ENCODE results near the gene PRR15. TPM values are rescaled to one million over a fixed set of nuclear protein-coding genes. Genes with fewer than 3 reads are reported as not detected.
"Not testable (repeated sequence)": the region's sequence is repeated elsewhere in the genome, so short reads cannot be mapped to it uniquely, and the experiment has no call there.

Gene PRR15, protein sequence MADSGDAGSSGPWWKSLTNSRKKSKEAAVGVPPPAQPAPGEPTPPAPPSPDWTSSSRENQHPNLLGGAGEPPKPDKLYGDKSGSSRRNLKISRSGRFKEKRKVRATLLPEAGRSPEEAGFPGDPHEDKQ
- polyA plus RNA-seq (2013, experiment 1 of 2) = 0.18 TPM
- polyA plus RNA-seq (2013, experiment 2 of 2) = 0.25 TPM

DNA sequence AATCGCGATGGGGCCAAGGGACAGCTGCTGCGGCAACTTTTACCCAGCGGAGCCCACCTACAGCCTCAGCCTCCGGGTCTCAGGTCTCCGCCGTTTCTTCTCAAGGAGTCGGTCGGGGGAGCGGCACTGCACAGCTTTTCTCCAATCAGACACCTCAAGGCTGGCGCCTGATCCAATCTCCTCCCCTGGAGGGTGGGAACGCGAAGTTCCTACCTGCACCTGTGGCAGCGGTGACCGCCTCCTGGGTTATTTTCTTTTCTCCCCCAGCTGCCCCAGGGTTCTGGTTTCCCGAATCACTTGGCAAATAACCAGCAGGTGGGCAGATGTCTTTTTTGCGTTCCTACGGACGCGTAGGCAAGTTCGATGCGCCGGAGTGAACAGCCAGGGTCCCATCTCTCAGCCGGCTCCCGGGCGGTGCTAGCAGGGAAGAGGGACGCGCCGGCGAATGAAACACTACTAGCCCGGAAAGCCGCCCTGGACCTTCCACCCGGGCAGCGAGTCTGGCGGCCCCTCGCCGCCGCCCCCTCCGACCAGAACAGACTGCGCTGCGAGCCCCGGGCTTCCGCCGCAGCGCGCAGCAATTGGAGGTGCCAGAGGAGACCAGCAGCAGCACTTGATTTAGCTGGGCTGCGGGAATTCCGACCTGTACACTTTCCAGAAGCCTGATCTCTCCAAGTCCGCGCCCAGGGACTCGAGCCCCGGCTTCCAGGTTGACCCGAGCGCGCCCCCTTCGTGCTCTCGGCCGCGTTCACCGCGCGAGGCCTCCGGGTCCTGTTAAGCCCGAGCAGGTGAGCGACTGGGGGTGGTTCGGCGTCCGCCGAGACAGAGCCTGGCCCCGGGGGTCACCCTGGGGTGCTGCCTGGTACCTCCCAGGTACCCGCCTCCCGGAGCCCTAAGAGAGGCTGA, at the start of gene PRR15:
Gene PRR15 (plus strand): TSS at position 246 of the 906 bp plus-strand sequence. CDS start 2,495 bp downstream, outside the sequence.
- H3K27ac ChIP-seq (ENCODE audit: low read depth, low read length, severe bottlenecking) = no peak within 1 kb of the TSS
- H3K4me1 ChIP-seq (ENCODE audit: control insufficient read depth, insufficient read depth, low read length, poor library complexity, severe bottlenecking) = peaks cover 6% of the 10 kb centered on the region
- H3K9me3 ChIP-seq (ENCODE audit: control insufficient read depth, low read length) = no peaks in the 10 kb centered on the region
- peak within 1 kb of the TSS; percentile 47 for H3K4me3 ChIP-seq (ENCODE audit: extremely low read depth, insufficient read depth, low read length, poor library complexity, severe bottlenecking)
- H3K36me3 ChIP-seq (ENCODE audit: control insufficient read depth, insufficient read depth, low read length) = no peaks in the 10 kb centered on the region
- 0 to 1% methylated on average over 55 to 60 of the region's 72 CpGs for WGBS, 2 experiments (ENCODE audit: insufficient coverage in 2 of 2)

GRCh38 chr7:29516491-29516890, 47.1 kb upstream of the PRR15 start:
- H3K9me3 ChIP-seq (ENCODE audit: control insufficient read depth, low read length) = no peaks in the 10 kb centered on the region
- H3K27ac ChIP-seq (ENCODE audit: low read depth, low read length, severe bottlenecking) = no peak overlapping the region
- H3K4me1 ChIP-seq (ENCODE audit: control insufficient read depth, insufficient read depth, low read length, poor library complexity, severe bottlenecking) = no peaks in the 10 kb centered on the region
- WGBS, 2 experiments (ENCODE audit: insufficient coverage in 2 of 2) = 80% methylated on average over 1 of the region's 2 CpGs; no CpG with 5 or more reads in 1 of the 2 experiments
- H3K4me3 ChIP-seq (ENCODE audit: extremely low read depth, insufficient read depth, low read length, poor library complexity, severe bottlenecking) = no peak overlapping the region
- no peaks in the 10 kb centered on the region for H3K36me3 ChIP-seq (ENCODE audit: control insufficient read depth, insufficient read depth, low read length)

- no peaks in the 10 kb centered on the region for H3K9me3 ChIP-seq (ENCODE audit: control insufficient read depth, low read length)
- H3K27ac ChIP-seq (ENCODE audit: low read depth, low read length, severe bottlenecking) = no peak overlapping the region
- WGBS, 2 experiments (ENCODE audit: insufficient coverage in 2 of 2) = no CpG with 5 or more reads among the region's 1 CpG
- no peaks in the 10 kb centered on the region for H3K4me1 ChIP-seq (ENCODE audit: control insufficient read depth, insufficient read depth, low read length, poor library complexity, severe bottlenecking)
- H3K4me3 ChIP-seq (ENCODE audit: extremely low read depth, insufficient read depth, low read length, poor library complexity, severe bottlenecking) = no peak overlapping the region
- no peaks in the 10 kb centered on the region for H3K36me3 ChIP-seq (ENCODE audit: control insufficient read depth, insufficient read depth, low read length)
Measured at GRCh38 chr7:29518616-29519015, 45.0 kb upstream of the PRR15 start.

GRCh38 chr7:29523728-29524127, 39.9 kb upstream of the PRR15 start:
- Histone ChIP-seq H3K9me3 (ENCODE audit: control insufficient read depth, low read length) (no peaks in the 10 kb centered on the region), H3K4me1 (ENCODE audit: control insufficient read depth, insufficient read depth, low read length, poor library complexity, severe bottlenecking) (no peaks in the 10 kb centered on the region), H3K36me3 (ENCODE audit: control insufficient read depth, insufficient read depth, low read length) (no peaks in the 10 kb centered on the region), H3K27ac (ENCODE audit: low read depth, low read length, severe bottlenecking) (no peak overlapping the region), H3K4me3 (ENCODE audit: extremely low read depth, insufficient read depth, low read length, poor library complexity, severe bottlenecking) (no peak overlapping the region)
- WGBS, 2 experiments (ENCODE audit: insufficient coverage in 2 of 2) = 89% methylated on average over 1 of the region's 2 CpGs; no CpG with 5 or more reads in 1 of the 2 experiments

- H3K4me3 ChIP-seq (ENCODE audit: extremely low read depth, insufficient read depth, low read length, poor library complexity, severe bottlenecking) = no peak overlapping the region
Measured at GRCh38 chr7:29527505-29528108, 36.0 kb upstream of the PRR15 start.

GRCh38 chr7:29528526-29528925, 35.1 kb upstream of the PRR15 start:
- H3K36me3 ChIP-seq (ENCODE audit: control insufficient read depth, insufficient read depth, low read length); H3K4me3 ChIP-seq (ENCODE audit: extremely low read depth, insufficient read depth, low read length, poor library complexity, severe bottlenecking); H3K4me1 ChIP-seq (ENCODE audit: control insufficient read depth, insufficient read depth, low read length, poor library complexity, severe bottlenecking); H3K27ac ChIP-seq (ENCODE audit: low read depth, low read length, severe bottlenecking); H3K9me3 ChIP-seq (ENCODE audit: control insufficient read depth, low read length): not testable (repeated sequence)
- 68 to 70% methylated on average over 6 to 7 of the region's 7 CpGs for WGBS, 2 experiments (ENCODE audit: insufficient coverage in 2 of 2)

More at GRCh38 chr7:29527505-29528108, 36.0 kb upstream of the PRR15 start:
- H3K4me1 ChIP-seq (ENCODE audit: control insufficient read depth, insufficient read depth, low read length, poor library complexity, severe bottlenecking) = no peaks in the 10 kb centered on the region
- no peaks in the 10 kb centered on the region for H3K9me3 ChIP-seq (ENCODE audit: control insufficient read depth, low read length)
- H3K36me3 ChIP-seq (ENCODE audit: control insufficient read depth, insufficient read depth, low read length) = no peaks in the 10 kb centered on the region
- 86 to 89% methylated on average over 4 of the region's 4 CpGs for WGBS, 2 experiments (ENCODE audit: insufficient coverage in 2 of 2)
- H3K27ac ChIP-seq (ENCODE audit: low read depth, low read length, severe bottlenecking) = no peak overlapping the region

- Histone ChIP-seq H3K36me3 (ENCODE audit: control insufficient read depth, insufficient read depth, low read length) (no peaks in the 10 kb centered on the region), H3K4me1 (ENCODE audit: control insufficient read depth, insufficient read depth, low read length, poor library complexity, severe bottlenecking) (no peaks in the 10 kb centered on the region), H3K4me3 (ENCODE audit: extremely low read depth, insufficient read depth, low read length, poor library complexity, severe bottlenecking) (no peak overlapping the region), H3K27ac (ENCODE audit: low read depth, low read length, severe bottlenecking) (no peak overlapping the region), H3K9me3 (ENCODE audit: control insufficient read depth, low read length) (no peaks in the 10 kb centered on the region)
- WGBS, 2 experiments (ENCODE audit: insufficient coverage in 2 of 2) = 16 to 23% methylated on average over 3 of the region's 4 CpGs
Measured at GRCh38 chr7:29538389-29538788, 25.2 kb upstream of the PRR15 start.

DNA sequence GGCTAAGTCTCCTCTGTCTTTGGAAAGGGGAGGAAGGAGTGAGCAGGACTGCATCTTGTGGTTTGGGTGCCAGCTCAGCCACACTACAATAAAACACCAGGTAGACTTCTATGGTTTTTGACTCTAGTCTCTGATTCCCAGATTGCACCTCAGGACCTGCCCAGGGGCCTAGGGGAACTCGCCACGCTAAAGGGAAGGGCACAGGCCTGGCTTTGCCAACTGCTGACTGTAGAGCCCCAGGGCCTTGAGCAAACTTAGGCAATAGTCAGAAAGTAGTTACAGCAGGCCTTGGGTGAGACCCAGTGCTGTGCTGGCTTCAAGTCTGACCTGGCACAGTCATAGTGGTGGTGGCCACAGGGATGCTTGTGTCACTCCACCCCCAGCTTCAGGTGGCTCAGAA, 24.2 kb upstream of the PRR15 start:
- 94 to 100% methylated on average over 2 of the region's 2 CpGs for whole genome bisulfite sequencing, 2 experiments (ENCODE audit: insufficient coverage in 2 of 2)
- Histone ChIP-seq H3K36me3 (ENCODE audit: control insufficient read depth, insufficient read depth, low read length) (no peaks in the 10 kb centered on the region), H3K4me3 (ENCODE audit: extremely low read depth, insufficient read depth, low read length, poor library complexity, severe bottlenecking) (no peak overlapping the region), H3K27ac (ENCODE audit: low read depth, low read length, severe bottlenecking) (no peak overlapping the region), H3K9me3 (ENCODE audit: control insufficient read depth, low read length) (no peaks in the 10 kb centered on the region), H3K4me1 (ENCODE audit: control insufficient read depth, insufficient read depth, low read length, poor library complexity, severe bottlenecking) (no peaks in the 10 kb centered on the region)

DNA sequence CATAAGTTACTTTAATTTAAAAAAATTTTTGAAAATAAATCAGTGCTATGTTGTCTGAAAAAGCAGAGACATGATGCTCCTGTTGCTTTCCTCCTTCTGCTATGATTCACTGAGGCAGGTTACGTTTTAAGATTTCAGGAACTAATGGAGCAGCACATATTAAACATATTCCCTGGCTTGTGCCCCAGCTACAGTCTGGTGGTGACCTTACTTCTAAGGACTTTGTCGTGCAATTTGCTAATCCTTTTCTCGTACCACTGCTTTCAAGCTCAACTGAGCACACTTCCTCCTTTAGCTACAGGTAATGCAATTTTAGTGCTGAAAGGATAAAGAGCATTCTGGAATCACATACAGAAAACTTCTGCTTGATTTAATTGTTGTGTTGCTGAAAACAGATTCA, 16.2 kb upstream of the PRR15 start:
- no peaks in the 10 kb centered on the region for H3K36me3 ChIP-seq (ENCODE audit: control insufficient read depth, insufficient read depth, low read length)
- no peak overlapping the region for H3K4me3 ChIP-seq (ENCODE audit: extremely low read depth, insufficient read depth, low read length, poor library complexity, severe bottlenecking)
- 83 to 90% methylated on average over 2 of the region's 3 CpGs for WGBS, 2 experiments (ENCODE audit: insufficient coverage in 2 of 2)
- H3K27ac ChIP-seq (ENCODE audit: low read depth, low read length, severe bottlenecking) = no peak overlapping the region
- no peaks in the 10 kb centered on the region for H3K4me1 ChIP-seq (ENCODE audit: control insufficient read depth, insufficient read depth, low read length, poor library complexity, severe bottlenecking)
- H3K9me3 ChIP-seq (ENCODE audit: control insufficient read depth, low read length) = no peaks in the 10 kb centered on the region

- Histone ChIP-seq H3K4me3 (ENCODE audit: extremely low read depth, insufficient read depth, low read length, poor library complexity, severe bottlenecking) (no peak overlapping the region), H3K27ac (ENCODE audit: low read depth, low read length, severe bottlenecking) (no peak overlapping the region), H3K36me3 (ENCODE audit: control insufficient read depth, insufficient read depth, low read length) (no peaks in the 10 kb centered on the region), H3K4me1 (ENCODE audit: control insufficient read depth, insufficient read depth, low read length, poor library complexity, severe bottlenecking) (no peaks in the 10 kb centered on the region), H3K9me3 (ENCODE audit: control insufficient read depth, low read length) (no peaks in the 10 kb centered on the region)
- 88 to 100% methylated on average over 2 to 3 of the region's 4 CpGs for WGBS, 2 experiments (ENCODE audit: insufficient coverage in 2 of 2)
Measured at GRCh38 chr7:29548823-29549222, 14.8 kb upstream of the PRR15 start.
